GM12891 (cell line): ENCODE measurements around the gene GNAT1.

Experiments
- PAX5 ChIP-seq: IDR thresholded peaks from 2 replicates; pipeline ENCODE4 v1.6.1; 2011; ENCODE audit warnings: low read length, moderate library complexity, mild to moderate bottlenecking; ENCODE audit not compliant: insufficient read depth, severe bottlenecking
- POLR2A ChIP-seq: IDR thresholded peaks from 2 replicates; pipeline ENCODE4 v1.6.1; 2011; ENCODE audit warnings: low read depth, low read length, control low read depth
- POLR2AphosphoS5 ChIP-seq: IDR thresholded peaks from 2 replicates; pipeline ENCODE4 v1.6.1; 2011; ENCODE audit warnings: low read depth, low read length, control low read depth
- POU2F2 ChIP-seq: IDR thresholded peaks from 2 replicates; pipeline ENCODE4 v1.6.1; 2011; ENCODE audit warnings: low read depth, mild to moderate bottlenecking, control low read depth, low read length, moderate library complexity
- TAF1 ChIP-seq: IDR thresholded peaks from 2 replicates; pipeline ENCODE4 v1.6.1; 2011; ENCODE audit warnings: low read depth, low read length, control low read depth

DNA sequence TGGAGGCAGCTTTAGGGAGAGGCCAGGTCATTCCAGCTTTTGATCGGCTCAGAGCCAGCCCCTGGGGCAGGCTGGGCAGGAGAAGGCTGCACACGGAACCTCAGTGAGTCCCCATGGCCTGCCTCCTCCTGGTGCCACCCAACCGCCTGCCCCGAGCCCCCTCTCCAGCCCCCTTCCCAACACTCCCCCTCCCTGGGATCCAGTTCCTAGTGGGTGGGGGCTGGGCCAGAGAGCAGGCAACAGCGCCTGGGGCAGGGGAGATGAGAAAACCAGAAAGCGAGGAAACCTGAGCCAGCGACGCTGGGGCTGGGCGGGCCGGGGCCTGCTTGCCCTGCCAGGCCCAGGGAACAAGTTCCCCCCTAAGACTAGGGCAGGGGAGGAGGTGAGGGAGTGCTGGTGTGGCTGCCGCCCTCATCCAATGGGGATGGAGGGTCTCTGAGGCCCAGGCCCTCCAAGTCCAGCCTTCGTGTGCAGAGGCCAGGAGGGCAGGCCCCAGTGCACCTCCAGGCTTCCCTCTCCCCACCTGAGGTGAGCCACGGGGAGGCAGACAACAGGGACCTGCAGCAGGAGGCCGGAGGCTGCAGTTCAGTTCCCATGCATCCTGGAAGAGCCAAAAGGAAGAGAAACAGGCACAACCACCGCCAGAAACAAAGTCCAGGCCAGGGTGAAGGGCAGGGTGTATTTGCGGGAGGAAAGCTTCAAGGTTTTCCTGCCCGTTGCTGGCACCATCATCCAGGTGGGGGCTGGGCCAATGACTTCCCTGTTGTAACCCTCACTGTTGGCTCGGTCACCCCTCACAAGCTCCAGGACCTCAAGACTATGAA lies 40.3 kb upstream of the GNAT1 start:
- TF ChIP-seq POLR2A = no peak
- no peak for TF ChIP-seq TAF1
- TF ChIP-seq PAX5 = no peak
- TF ChIP-seq POLR2AphosphoS5 = no peak
- TF ChIP-seq POU2F2 = no peak
